Astrocyte (in vitro differentiated cells and primary cell): ENCODE measurements around the gene PDGFA. TPM values are rescaled to one million over a fixed set of nuclear protein-coding genes. Genes with fewer than 3 reads are reported as not detected.

Experiments used
- DNase-seq: peaks from one replicate; pipeline ENCODE4 v3.0.0-alpha.2; 2010; ENCODE audit warnings: low read depth
- FAIRE-seq: peaks from 2 replicates; lab custom pipeline; 2011; peaks lifted over from hg19 to GRCh38; lab: Jason Lieb, UNC
- H2AFZ ChIP-seq: 2 replicates; pipeline ENCODE4 v1.6.0; 2012; ENCODE audit warnings: low read depth, low read length, inconsistent platforms
- H3K27ac ChIP-seq: 2 replicates; pipeline ENCODE4 v1.5.1; 2011; ENCODE audit warnings: low read depth, low read length, inconsistent platforms
- H3K27me3 ChIP-seq: 2 replicates; pipeline ENCODE4 v1.6.0; 2011; ENCODE audit warnings: low read length, inconsistent platforms; ENCODE audit not compliant: insufficient read depth
- H3K36me3 ChIP-seq: 2 replicates; pipeline ENCODE4 v1.5.1; 2011; ENCODE audit warnings: low read length, inconsistent platforms; ENCODE audit not compliant: insufficient read depth
- H3K4me1 ChIP-seq: 2 replicates; pipeline ENCODE4 v1.5.1; 2011; ENCODE audit warnings: low read length, inconsistent platforms; ENCODE audit not compliant: insufficient read depth
- H3K4me2 ChIP-seq: 2 replicates; pipeline ENCODE4 v1.6.0; 2012; ENCODE audit warnings: low read length, inconsistent platforms
- H3K4me3 ChIP-seq: 2 replicates; pipeline ENCODE4 v1.5.1; 2011; ENCODE audit warnings: low read depth, mild to moderate bottlenecking, low read length, inconsistent platforms; ENCODE audit not compliant: insufficient read depth
- H3K79me2 ChIP-seq: 2 replicates; pipeline ENCODE4 v1.6.0; 2012; ENCODE audit warnings: mild to moderate bottlenecking, low read length, inconsistent platforms; ENCODE audit not compliant: insufficient read depth
- H3K9ac ChIP-seq: 2 replicates; pipeline ENCODE4 v1.6.0; 2012; ENCODE audit warnings: mild to moderate bottlenecking, low read length, inconsistent platforms
- H3K9me3 ChIP-seq: 2 replicates; pipeline ENCODE4 v1.5.1; 2012; ENCODE audit warnings: low read depth, mild to moderate bottlenecking, low read length, inconsistent platforms; ENCODE audit not compliant: insufficient read depth
- H4K20me1 ChIP-seq: 2 replicates; pipeline ENCODE4 v1.6.0; 2012; ENCODE audit warnings: low read length, inconsistent platforms; ENCODE audit not compliant: insufficient read depth
- H3K27ac Mint-ChIP-seq: one replicate; pipeline ENCODE4 v1.8.0; 2021; ENCODE audit warnings: mild to moderate bottlenecking, mixed read lengths; ENCODE audit not compliant: unreplicated experiment
- H3K27me3 Mint-ChIP-seq: one replicate; pipeline ENCODE4 v1.8.0; 2021; ENCODE audit warnings: low read depth, mixed read lengths; ENCODE audit not compliant: unreplicated experiment
- H3K36me3 Mint-ChIP-seq: one replicate; pipeline ENCODE4 v1.8.0; 2021; ENCODE audit warnings: low read depth, mixed read lengths; ENCODE audit not compliant: unreplicated experiment
- H3K4me1 Mint-ChIP-seq: one replicate; pipeline ENCODE4 v1.8.0; 2021; ENCODE audit warnings: low read depth, mixed read lengths; ENCODE audit not compliant: unreplicated experiment
- H3K4me3 Mint-ChIP-seq: one replicate; pipeline ENCODE4 v1.8.0; 2021; ENCODE audit warnings: mild to moderate bottlenecking, moderate library complexity, mixed read lengths; ENCODE audit not compliant: unreplicated experiment
- H3K9me3 Mint-ChIP-seq: one replicate; pipeline ENCODE4 v1.8.0; 2021; ENCODE audit warnings: mild to moderate bottlenecking, mixed read lengths; ENCODE audit not compliant: unreplicated experiment
- CTCF ChIP-seq: IDR thresholded peaks from 2 replicates; pipeline ENCODE4 v1.5.1; 2011; ENCODE audit warnings: low read depth, mild to moderate bottlenecking, inconsistent platforms, low read length, moderate library complexity; ENCODE audit not compliant: insufficient read depth
- EZH2 ChIP-seq: IDR thresholded peaks from 2 replicates; pipeline ENCODE4 v1.6.1; 2012; ENCODE audit warnings: mild to moderate bottlenecking, low read length, inconsistent platforms; ENCODE audit not compliant: insufficient read depth
- total RNA-seq: library from RNA; stranded (reverse); gene quantifications from 2 replicates; pipeline ENCODE4 v1.2.1, GENCODE V29; 2021

PDGFA gene
- total RNA-seq, 1 donor from 2014 or later: 47.1 TPM

- FAIRE-seq (no peak), DNase-seq (no peak)
- Mint-ChIP-seq H3K9me3 (peaks cover 2% of the 10 kb centered on the region), H3K4me3 (no peak overlapping the region), H3K36me3 (no peaks in the 10 kb centered on the region), H3K4me1 (peaks cover 4% of the 10 kb centered on the region), H3K27ac (no peak overlapping the region), H3K27me3 (peaks cover 10% of the 10 kb centered on the region)
- Histone ChIP-seq H3K9me3 (no peaks in the 10 kb centered on the region), H3K27me3 (peaks cover 20% of the 10 kb centered on the region), H3K27ac (no peak overlapping the region), H3K9ac (no peak overlapping the region), H3K79me2 (peaks cover 31% of the 10 kb centered on the region), H3K36me3 (no peaks in the 10 kb centered on the region), H2AFZ (peak overlapping the region; percentile 56), H4K20me1 (peaks cover 19% of the 10 kb centered on the region), H3K4me1 (peaks cover 24% of the 10 kb centered on the region), H3K4me2 (peak overlapping the region; percentile 83), H3K4me3 (peak overlapping the region; percentile 17)
- TF ChIP-seq CTCF (peak; percentile 3), EZH2 (peak; percentile 49)
Observed at GRCh38 chr7:520503-521161, 986 bp upstream of the PDGFA start.

GRCh38 chr7:518630-519483, 789 bp downstream of the PDGFA start:
- Mint-ChIP-seq H3K36me3 (no peaks in the 10 kb centered on the region), H3K27me3 (peaks cover 3% of the 10 kb centered on the region), H3K27ac (peak overlapping the region; percentile 78), H3K9me3 (peaks cover 2% of the 10 kb centered on the region), H3K4me1 (peaks cover 12% of the 10 kb centered on the region), H3K4me3 (peak overlapping the region; percentile 90)
- H3K4me1 ChIP-seq: peaks cover 41% of the 10 kb centered on the region
- no peaks in the 10 kb centered on the region for H3K36me3 ChIP-seq
- H3K4me2 ChIP-seq: peak overlapping the region; percentile 89
- H3K27ac ChIP-seq: peak overlapping the region; percentile 26
- DNase-seq (peak; percentile 81), FAIRE-seq (no peak)
- H3K79me2 ChIP-seq: peaks cover 49% of the 10 kb centered on the region
- H3K9ac ChIP-seq: peak overlapping the region; percentile 79
- no peaks in the 10 kb centered on the region for H3K9me3 ChIP-seq
- TF ChIP-seq EZH2 (no peak), CTCF (no peak)
- peaks cover 28% of the 10 kb centered on the region for H4K20me1 ChIP-seq
- H3K4me3 ChIP-seq: peak overlapping the region; percentile 74
- peak overlapping the region; percentile 47 for H2AFZ ChIP-seq
- H3K27me3 ChIP-seq: peaks cover 20% of the 10 kb centered on the region
